Left ventricle myocardium superior (tissue), 1 donor: ENCODE results near the gene NR5A2. TPM values are rescaled to one million over a fixed set of nuclear protein-coding genes. Genes with fewer than 3 reads are reported as not detected.
A peak's percentile ranks its signal among the peaks of the same experiment; 100 is the strongest.

Source experiments
- ATAC-seq: fragments of 200-7000 bp; cut with Tn5 transposase; one replicate; pipeline ENCODE4 v1.9.1; 2020; ENCODE audit warnings: mild to moderate bottlenecking, moderate library complexity
- DNase-seq: peaks from one replicate; pipeline ENCODE4 v3.0.0-alpha.2; 2020
- intact Hi-C: fragments of 100-400 bp; cut with micrococcal nuclease; formaldehyde crosslinking; loops from one replicate; pipeline ENCODE4 v1.11.0; 2022
- total RNA-seq: library from RNA; stranded (reverse); fragmentation: NEBNext Ultra II Directional; extraction: Animal tissue kit (Norgen Biotek cat#: 25700); gene quantifications from one replicate; pipeline ENCODE4 v1.2.1, GENCODE V29; 2021
- donor health status: DM: no; HTN: yes; CAD: no; lungs with severe emphysema.

Gene NR5A2
- total RNA-seq, 1 donor from 2014 or later, result 1.7 TPM

DNA sequence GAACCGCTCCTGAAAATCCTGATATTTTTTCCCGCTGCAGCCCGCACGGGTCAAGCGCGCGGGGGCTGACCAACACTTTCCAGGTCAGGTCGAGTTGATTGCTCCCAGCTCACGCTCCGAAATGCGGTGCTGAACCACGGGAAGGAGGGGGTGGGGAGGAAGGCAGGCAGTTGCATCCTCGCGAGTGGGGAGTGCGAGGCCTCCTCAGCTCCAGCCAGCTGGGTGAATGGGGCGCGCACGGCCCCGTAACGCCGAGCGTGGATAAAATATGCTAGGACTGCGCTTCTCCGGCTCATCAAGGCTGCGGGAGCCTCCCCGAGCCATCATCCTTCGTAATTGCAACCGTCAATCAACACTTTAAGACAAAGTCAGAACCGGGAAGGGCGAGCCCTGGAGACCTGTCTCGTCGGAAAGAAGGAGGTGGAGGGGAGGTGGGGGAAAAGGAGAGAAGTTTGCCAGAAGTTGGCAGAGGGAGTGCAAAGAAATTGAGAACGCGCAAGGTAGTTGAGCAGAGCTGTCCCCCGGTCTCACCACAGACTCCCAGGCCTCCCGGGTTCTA lies 8.0 kb downstream of the NR5A2 start:
- intact Hi-C loops, result no loop called here
- no peak for ATAC-seq
- DNase-seq, result no peak

GRCh38 chr1:200035956-200036618 lies 8.6 kb downstream of the NR5A2 start:
- ATAC-seq (no peak), DNase-seq (no peak)
- intact Hi-C loops, result no loop called here

GRCh38 chr1:200036619-200037270 lies 9.2 kb downstream of the NR5A2 start:
- ATAC-seq (no peak), DNase-seq (no peak)
- intact Hi-C loops, result no loop called here

DNA sequence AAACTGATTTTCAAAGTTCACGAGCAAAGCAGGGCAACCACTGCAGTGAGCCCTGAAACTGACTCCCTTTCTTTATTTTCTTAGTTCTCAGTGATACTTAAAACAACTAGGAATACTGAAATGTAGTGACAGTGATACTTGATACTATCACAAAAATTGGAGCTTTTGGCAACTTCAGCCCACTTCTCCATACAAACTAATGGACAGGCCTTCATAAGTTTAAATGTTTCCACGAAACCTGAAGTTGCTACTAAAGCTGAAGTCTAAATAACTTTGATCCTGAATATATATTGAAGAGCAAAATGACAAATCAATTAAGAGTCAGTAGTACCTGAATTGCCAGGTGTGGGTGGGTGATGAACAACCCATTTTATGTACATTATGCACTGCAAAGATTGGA lies 10.0 kb downstream of the NR5A2 start:
- no peak for DNase-seq
- intact Hi-C loops, result no loop called here

DNA sequence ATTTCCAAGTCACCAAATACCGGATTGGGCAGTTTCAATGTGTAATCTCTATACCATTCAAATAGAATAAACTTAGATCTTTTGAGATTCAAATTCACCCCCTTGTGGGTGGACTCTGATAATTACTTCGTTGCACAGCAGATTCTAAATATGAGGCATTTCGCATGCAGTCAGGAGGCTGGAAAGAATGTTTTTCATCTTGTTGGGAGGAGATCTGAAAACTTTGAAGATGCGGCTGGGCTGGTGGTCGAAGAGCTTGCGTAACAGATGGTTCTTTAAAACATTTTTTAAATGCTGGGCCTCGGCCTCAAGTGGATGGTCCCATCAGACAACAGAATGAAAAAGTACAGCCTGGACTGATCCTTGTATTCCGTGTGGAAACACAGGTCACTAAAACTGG lies 10.4 kb downstream of the NR5A2 start:
- intact Hi-C loops, result no loop called here
- DNase-seq (no peak), ATAC-seq (no peak)

More for the DNA sequence above, 10.0 kb downstream of the NR5A2 start:
- ATAC-seq, result no peak

GRCh38 chr1:200038325-200038980 lies 10.9 kb downstream of the NR5A2 start:
- intact Hi-C loops, result no loop called here
- ATAC-seq, result no peak
- DNase-seq, result no peak

GRCh38 chr1:200038981-200039848 lies 11.7 kb downstream of the NR5A2 start:
- intact Hi-C loops, result no loop called here
- ATAC-seq (peak; percentile 63), DNase-seq (peak; percentile 48)

GRCh38 chr1:200039849-200040474 lies 12.5 kb downstream of the NR5A2 start:
- no peak for ATAC-seq
- no peak for DNase-seq
- intact Hi-C loops, result no loop called here

- DNase-seq, result peak; percentile 35
- ATAC-seq, result peak; percentile 51
- intact Hi-C loops, result no loop called here
Measured at GRCh38 chr1:200040481-200041138, 13.1 kb downstream of the NR5A2 start.

GRCh38 chr1:200041337-200042118 lies 14.0 kb downstream of the NR5A2 start:
- DNase-seq (no peak), ATAC-seq (no peak)
- intact Hi-C loops, result no loop called here

- intact Hi-C loops, result no loop called here
- DNase-seq, result no peak
- no peak for ATAC-seq
Measured at GRCh38 chr1:200042119-200042551, 14.6 kb downstream of the NR5A2 start.

GRCh38 chr1:200042552-200043335 lies 15.2 kb downstream of the NR5A2 start:
- ATAC-seq (peak; percentile 37), DNase-seq (peak; percentile 35)
- intact Hi-C loops, result no loop called here

- intact Hi-C loops, result no loop called here
- ATAC-seq, result no peak
- no peak for DNase-seq
Measured at GRCh38 chr1:200043336-200043668, 15.8 kb downstream of the NR5A2 start.

- DNase-seq (no peak), ATAC-seq (no peak)
- intact Hi-C loops, result no loop called here
Measured at GRCh38 chr1:200046115-200046514, 18.6 kb downstream of the NR5A2 start.

DNA sequence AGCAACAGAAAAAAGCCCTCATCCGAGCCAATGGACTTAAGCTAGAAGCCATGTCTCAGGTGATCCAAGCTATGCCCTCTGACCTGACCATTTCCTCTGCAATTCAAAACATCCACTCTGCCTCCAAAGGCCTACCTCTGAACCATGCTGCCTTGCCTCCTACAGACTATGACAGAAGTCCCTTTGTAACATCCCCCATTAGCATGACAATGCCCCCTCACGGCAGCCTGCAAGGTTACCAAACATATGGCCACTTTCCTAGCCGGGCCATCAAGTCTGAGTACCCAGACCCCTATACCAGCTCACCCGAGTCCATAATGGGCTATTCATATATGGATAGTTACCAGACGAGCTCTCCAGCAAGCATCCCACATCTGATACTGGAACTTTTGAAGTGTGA lies 20.7 kb downstream of the NR5A2 start:
- DNase-seq (no peak), ATAC-seq (no peak)
- intact Hi-C loops, result no loop called here

DNA sequence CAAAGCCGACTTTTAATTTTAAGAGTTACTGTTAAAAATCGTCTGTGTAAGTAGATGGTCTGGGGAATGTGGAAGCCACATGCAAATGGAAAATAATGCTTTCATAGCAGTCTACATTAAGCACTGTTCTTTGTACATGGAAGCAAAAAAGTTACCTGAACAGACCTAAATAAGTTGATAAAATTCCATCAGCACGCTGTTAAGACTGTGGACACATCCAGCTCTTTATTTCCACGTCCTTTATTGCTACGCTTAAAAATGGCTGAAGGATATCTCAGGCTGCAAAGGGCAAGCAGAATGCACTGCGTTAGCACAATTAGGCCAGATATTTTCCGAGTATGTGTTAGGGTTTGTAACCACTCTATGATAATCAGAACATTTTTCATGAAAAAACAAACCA lies 22.3 kb downstream of the NR5A2 start:
- intact Hi-C loops, result no loop called here
- no peak for DNase-seq
- ATAC-seq, result no peak

GRCh38 chr1:200051620-200052019 lies 24.1 kb downstream of the NR5A2 start:
- intact Hi-C loops, result no loop called here
- DNase-seq (no peak), ATAC-seq (no peak)
